ENCODE measurements around the gene CDC34. TPM values are rescaled to one million over a fixed set of nuclear protein-coding genes. Genes with fewer than 3 reads are reported as not detected.

The CDC34 gene
- total RNA-seq, 1 experiment from 2014 or later: 129 TPM

DNA sequence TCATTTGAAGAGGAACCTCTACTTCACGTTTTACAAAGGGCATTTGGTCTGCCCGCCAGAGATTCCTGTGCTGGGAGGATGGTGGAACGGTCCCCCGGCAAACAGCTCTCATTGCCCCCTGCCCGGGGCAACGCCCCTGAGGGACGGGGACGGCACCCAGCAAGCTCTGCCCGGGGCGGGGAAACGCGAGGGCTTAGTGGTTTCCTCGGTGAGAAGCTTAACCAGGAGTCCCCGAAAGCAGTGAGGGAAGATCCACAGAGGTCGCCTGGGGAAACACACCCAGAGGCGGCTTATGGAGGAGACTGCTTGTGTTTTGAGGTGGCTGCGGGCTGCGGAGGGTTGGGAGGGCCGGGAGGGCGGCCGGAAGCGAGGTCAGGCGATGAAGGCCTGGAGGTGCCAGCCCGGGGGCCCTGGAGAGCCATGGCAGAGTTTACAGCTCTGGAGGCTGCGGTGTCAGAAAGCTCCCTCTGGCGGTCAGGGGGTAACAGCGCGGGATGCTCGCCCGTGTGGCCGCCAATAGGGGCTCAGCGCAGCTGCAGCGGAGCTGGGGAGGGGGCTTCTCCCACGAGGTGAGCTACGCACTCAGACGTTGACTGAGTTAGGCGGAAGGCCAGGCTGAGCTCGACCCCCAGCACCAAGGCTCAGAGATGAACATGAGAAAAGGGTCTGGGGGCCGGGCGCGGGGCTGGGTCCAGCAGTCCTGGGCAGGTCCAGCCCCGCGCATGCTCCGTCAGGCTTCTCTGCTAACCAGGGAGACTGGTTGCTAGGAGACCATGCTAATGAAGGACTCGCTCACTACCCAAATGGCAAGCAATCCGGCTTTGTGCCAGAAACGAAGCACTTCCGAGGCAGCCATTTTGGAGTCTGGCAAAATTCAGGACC lies 24.9 kb upstream of the CDC34 start (continued):
- TF ChIP-seq, protein P1, sequence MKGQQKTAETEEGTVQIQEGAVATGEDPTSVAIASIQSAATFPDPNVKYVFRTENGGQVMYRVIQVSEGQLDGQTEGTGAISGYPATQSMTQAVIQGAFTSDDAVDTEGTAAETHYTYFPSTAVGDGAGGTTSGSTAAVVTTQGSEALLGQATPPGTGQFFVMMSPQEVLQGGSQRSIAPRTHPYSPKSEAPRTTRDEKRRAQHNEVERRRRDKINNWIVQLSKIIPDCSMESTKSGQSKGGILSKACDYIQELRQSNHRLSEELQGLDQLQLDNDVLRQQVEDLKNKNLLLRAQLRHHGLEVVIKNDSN (CRISPR knock-in tag; IDR thresholded peaks at IDR 0.05): peak; percentile 35; the same call in 1 of the 2 replicates
- TF ChIP-seq MAX (CRISPR knock-in tag; IDR thresholded peaks at IDR 0.05): peak; percentile 72; the same call in 1 of the 2 replicates
- TF ChIP-seq PRRX2 (CRISPR knock-in tag; IDR thresholded peaks at IDR 0.05): no peak
- no peak for TF ChIP-seq TCF7 (CRISPR knock-in tag; IDR thresholded peaks at IDR 0.05; ENCODE audit: low read depth)
- TF ChIP-seq ZNF671 (CRISPR knock-in tag; IDR thresholded peaks at IDR 0.05): no peak
- peak; percentile 84 for TF ChIP-seq CTCF (IDR thresholded peaks at IDR 0.05)
- TF ChIP-seq RORB (CRISPR knock-in tag; IDR thresholded peaks at IDR 0.05): no peak
- TF ChIP-seq, protein P2, sequence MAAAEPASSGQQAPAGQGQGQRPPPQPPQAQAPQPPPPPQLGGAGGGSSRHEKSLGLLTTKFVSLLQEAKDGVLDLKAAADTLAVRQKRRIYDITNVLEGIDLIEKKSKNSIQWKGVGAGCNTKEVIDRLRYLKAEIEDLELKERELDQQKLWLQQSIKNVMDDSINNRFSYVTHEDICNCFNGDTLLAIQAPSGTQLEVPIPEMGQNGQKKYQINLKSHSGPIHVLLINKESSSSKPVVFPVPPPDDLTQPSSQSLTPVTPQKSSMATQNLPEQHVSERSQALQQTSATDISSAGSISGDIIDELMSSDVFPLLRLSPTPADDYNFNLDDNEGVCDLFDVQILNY (CRISPR knock-in tag; IDR thresholded peaks at IDR 0.05): 0 out of 2 replicates have a peak, but pooled peaks have one; percentile 25
- peak; percentile 90 for TF ChIP-seq HMGXB4 (CRISPR knock-in tag; IDR thresholded peaks at IDR 0.05)

- peaks cover 10% of the 10 kb centered on the region for H3K27me3 Mint-ChIP-seq (ENCODE audit: low read depth)
- peak; percentile 45 for ATAC-seq
- H3K9me3 Mint-ChIP-seq: peaks cover 8% of the 10 kb centered on the region; the same call in 1 of the 2 replicates
- peaks cover 18% of the 10 kb centered on the region for H3K4me1 Mint-ChIP-seq
- H3K4me3 Mint-ChIP-seq: peak within 1 kb of the TSS; percentile 93
- CTCF ChIA-PET: interaction anchor here (0.7 to 2.3 kb wide), 29 partner anchors 8 to 233 kb away, joined by 3 to 57 read pairs (median 7); partner anchors contain the start of genes CDC34, MADCAM1 and SHC2
- POLR2A ChIA-PET: interaction anchor here (1.0 to 1.3 kb wide), 5 partner anchors 13 to 159 kb away, joined by 3 to 8 read pairs (median 3); partner anchors contain the start of gene CDC34
- H3K27ac Mint-ChIP-seq: peak within 1 kb of the TSS; percentile 100
- peaks cover 13% of the 10 kb centered on the region for H3K36me3 Mint-ChIP-seq
- peak; percentile 93 for DNase-seq (ENCODE audit: low spot score)
- TF ChIP-seq OVOL2 (CRISPR knock-in tag; IDR thresholded peaks at IDR 0.05; ENCODE audit: borderline replicate concordance) (no peak), ZNF138 (CRISPR knock-in tag; conservative IDR thresholded peaks at IDR 0.05) (no peak), GABPB1 (CRISPR knock-in tag; IDR thresholded peaks at IDR 0.05) (peak; percentile 80; the same call in 1 of the 2 replicates), FOXK1 (CRISPR knock-in tag; IDR thresholded peaks at IDR 0.05) (peak; percentile 37; the same call in 1 of the 2 replicates), ZNF671 (CRISPR knock-in tag; IDR thresholded peaks at IDR 0.05) (no peak), ZNF423 (CRISPR knock-in tag; IDR thresholded peaks at IDR 0.05) (no peak), HMGXB4 (CRISPR knock-in tag; IDR thresholded peaks at IDR 0.05) (no peak), SP1 (CRISPR knock-in tag; conservative IDR thresholded peaks at IDR 0.05) (no peak)
- TF ChIP-seq, protein P3, sequence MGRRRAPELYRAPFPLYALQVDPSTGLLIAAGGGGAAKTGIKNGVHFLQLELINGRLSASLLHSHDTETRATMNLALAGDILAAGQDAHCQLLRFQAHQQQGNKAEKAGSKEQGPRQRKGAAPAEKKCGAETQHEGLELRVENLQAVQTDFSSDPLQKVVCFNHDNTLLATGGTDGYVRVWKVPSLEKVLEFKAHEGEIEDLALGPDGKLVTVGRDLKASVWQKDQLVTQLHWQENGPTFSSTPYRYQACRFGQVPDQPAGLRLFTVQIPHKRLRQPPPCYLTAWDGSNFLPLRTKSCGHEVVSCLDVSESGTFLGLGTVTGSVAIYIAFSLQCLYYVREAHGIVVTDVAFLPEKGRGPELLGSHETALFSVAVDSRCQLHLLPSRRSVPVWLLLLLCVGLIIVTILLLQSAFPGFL (CRISPR knock-in tag; IDR thresholded peaks at IDR 0.05; ENCODE audit: borderline replicate concordance): peak; percentile 53; the same call in 1 of the 2 replicates
- TF ChIP-seq, protein P4, sequence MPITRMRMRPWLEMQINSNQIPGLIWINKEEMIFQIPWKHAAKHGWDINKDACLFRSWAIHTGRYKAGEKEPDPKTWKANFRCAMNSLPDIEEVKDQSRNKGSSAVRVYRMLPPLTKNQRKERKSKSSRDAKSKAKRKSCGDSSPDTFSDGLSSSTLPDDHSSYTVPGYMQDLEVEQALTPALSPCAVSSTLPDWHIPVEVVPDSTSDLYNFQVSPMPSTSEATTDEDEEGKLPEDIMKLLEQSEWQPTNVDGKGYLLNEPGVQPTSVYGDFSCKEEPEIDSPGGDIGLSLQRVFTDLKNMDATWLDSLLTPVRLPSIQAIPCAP (CRISPR knock-in tag; IDR thresholded peaks at IDR 0.05): 0 out of 2 replicates have a peak, but pooled peaks have one; percentile 41
- TF ChIP-seq, protein P5, sequence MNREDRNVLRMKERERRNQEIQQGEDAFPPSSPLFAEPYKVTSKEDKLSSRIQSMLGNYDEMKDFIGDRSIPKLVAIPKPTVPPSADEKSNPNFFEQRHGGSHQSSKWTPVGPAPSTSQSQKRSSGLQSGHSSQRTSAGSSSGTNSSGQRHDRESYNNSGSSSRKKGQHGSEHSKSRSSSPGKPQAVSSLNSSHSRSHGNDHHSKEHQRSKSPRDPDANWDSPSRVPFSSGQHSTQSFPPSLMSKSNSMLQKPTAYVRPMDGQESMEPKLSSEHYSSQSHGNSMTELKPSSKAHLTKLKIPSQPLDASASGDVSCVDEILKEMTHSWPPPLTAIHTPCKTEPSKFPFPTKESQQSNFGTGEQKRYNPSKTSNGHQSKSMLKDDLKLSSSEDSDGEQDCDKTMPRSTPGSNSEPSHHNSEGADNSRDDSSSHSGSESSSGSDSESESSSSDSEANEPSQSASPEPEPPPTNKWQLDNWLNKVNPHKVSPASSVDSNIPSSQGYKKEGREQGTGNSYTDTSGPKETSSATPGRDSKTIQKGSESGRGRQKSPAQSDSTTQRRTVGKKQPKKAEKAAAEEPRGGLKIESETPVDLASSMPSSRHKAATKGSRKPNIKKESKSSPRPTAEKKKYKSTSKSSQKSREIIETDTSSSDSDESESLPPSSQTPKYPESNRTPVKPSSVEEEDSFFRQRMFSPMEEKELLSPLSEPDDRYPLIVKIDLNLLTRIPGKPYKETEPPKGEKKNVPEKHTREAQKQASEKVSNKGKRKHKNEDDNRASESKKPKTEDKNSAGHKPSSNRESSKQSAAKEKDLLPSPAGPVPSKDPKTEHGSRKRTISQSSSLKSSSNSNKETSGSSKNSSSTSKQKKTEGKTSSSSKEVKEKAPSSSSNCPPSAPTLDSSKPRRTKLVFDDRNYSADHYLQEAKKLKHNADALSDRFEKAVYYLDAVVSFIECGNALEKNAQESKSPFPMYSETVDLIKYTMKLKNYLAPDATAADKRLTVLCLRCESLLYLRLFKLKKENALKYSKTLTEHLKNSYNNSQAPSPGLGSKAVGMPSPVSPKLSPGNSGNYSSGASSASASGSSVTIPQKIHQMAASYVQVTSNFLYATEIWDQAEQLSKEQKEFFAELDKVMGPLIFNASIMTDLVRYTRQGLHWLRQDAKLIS (CRISPR knock-in tag; IDR thresholded peaks at IDR 0.05; ENCODE audit: borderline replicate concordance): no peak
Observed at GRCh38 chr19:507286-508203, 24.0 kb upstream of the CDC34 start, which contains the start of gene TPGS1. Gene TPGS1 (plus strand): TSS chr19:507497. CDS start chr19:507507, 10 bp downstream.
